Activated CD4-positive, CD25-positive, alpha-beta regulatory T cell treated with anti-CD3 and anti-CD28 coated beads, Interleukin-2, amount 50 U/mL, for 72 hours (primary cell): ENCODE results near the gene PAK1IP1.
"Not testable (repeated sequence)": the region's sequence is repeated elsewhere in the genome, so short reads cannot be mapped to it uniquely, and the experiment has no call there.

Experiments
- DNase-seq: peaks from one replicate; pipeline ENCODE4 v3.0.0; 2021

Gene PAK1IP1

DNA sequence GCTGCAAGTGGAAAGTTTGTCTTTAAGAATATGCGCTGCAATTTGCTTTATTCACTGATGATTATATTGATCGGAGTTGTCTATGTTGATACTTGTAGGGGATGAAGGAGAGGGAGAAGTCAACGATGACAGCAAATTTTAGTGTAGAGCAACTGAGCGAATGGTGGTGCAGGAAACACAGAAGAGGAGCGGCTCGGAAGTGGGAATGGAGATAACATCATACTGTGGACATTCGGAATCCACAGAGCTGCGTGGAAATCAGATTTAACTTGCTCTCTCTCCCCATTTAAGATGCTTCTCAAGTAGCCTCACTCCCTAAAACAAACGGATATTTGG, 52.1 kb downstream of the PAK1IP1 start:
- no peak for DNase-seq

DNA sequence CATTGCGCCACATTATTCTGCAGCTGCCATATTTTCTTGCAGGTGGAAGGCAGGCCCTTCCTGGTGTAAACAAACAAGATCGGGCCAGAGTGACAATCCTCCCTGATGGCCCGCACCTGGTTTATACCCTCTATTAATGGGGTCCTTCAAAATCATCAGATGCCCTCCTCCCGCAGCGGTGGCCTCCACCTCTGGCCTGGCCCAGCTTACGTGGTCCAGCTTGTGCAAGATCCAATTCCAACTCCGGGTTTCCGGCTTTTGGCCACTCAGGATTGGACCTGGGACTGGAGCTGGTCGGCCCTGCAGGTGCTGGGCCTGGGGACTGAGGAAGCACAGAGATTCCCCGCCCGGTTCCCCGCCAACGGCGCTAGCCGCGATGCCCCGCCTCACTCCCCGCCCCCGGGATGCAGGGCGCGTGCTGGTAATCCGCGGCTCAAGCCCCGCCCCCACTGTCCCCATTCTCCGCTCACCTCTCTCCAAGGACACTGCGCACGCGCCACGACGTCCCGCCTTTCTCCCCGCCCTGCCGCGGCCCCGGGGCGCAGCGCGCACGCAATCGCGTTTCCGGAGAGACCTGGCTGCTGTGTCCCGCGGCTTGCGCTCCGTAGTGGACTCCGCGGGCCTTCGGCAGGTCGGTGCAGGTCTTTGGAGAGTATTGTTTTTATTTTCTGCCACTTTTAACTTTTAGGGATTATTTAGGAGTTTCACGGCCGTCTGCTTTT, 52.6 kb downstream of the PAK1IP1 start, which contains the start of gene TMEM14B:
Gene TMEM14B (plus strand): TSS at position 555 of the 722 bp plus-strand sequence. CDS start 1,441 bp downstream, outside the sequence.
- DNase-seq, result peak; percentile 100

DNA sequence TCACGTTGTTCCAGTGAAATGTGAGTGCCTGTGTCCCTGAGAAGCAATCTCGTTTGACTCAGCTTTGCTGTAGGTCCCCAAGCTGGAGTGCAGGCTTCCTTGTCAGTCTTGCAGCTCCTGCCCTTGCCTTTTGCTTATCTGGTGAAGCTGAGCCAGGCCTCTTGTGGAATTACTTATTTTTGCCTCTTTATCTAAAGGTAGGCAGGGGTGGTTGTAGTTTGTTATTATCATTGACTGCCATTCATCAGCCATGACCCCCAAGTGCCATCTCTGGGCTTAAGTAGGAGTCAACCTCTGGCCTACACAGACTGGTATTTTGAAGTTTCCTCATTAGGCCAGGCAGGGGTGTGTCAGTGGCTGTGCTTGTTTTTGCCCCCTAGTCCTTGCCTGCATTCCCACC, 55.0 kb downstream of the PAK1IP1 start:
- DNase-seq, result no peak

DNA sequence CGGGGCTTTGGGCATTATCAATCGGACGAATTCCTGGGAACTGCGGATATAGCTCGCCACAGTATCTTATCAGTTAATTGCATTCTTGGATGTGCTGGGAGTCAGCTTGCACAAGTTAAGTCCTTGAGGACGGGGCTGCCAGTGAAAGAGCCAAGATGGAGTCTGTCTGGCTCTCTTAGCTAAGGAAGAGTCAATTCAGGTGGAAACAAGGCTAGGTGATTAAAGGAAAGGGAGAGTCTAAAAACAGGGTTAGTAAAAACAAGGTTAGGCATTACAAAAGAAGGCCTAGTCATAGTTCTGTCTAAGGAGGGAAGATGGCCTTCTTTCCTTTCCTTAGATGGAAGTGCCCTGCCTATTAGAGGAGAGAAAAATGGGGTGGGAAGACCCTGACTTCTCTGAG, 55.8 kb downstream of the PAK1IP1 start:
- DNase-seq, result not testable (repeated sequence)

DNA sequence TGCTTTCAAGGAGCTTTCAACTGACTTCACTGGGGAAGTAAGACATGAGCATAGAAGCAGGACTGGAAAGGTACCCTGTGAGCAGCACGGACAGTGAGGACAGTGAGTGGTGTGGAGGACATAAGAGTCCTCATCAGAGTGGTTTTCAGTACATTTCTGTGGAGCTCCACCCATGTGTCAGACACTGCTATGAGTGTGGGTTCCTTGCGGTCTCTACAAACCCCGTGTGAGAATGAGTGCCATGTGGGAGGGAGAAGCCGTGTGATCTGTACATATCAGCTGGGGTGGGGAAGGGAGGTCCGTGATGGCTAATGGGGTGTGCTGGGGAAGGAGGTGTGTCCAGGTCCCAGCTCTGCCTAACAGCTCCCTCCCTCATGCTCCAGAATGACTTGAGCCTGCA, 57.0 kb downstream of the PAK1IP1 start:
- DNase-seq, result not testable (repeated sequence)

DNA sequence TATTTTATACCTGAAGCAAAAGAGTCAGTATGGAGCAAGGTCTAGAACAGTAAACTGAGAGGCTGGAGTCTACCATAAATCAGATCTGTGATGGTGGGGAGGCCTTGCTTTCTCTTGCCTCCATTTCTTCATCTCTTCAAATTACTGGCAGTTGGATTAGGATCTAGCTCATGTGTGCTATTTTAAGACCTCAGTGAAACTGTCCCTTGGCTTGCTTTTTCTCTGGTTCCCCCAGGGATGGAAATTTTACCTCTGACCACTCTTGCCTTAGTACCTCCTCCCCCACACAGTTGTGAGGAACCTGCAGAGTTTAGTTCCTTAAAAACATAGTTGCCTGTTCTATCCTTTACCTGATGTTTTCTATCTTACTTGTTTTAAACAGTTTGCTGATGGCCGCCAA, 61.3 kb downstream of the PAK1IP1 start:
- DNase-seq, result no peak
